Endodermal cell (in vitro differentiated cells): ENCODE data around the gene RGS17. TPM values are rescaled to one million over a fixed set of nuclear protein-coding genes. Genes with fewer than 3 reads are reported as not detected.

Experiments
- DNase-seq: peaks from one replicate; pipeline ENCODE4 v3.0.0-alpha.2; 2017
- H3K27ac ChIP-seq: 2 replicates; pipeline ENCODE4 v1.5.1; 2013; ENCODE audit warnings: mild to moderate bottlenecking, low read depth, low read length, moderate library complexity
- H3K27me3 ChIP-seq: 2 replicates; pipeline ENCODE4 v1.6.1; 2013; ENCODE audit warnings: mild to moderate bottlenecking, low read length, moderate library complexity; ENCODE audit not compliant: insufficient read depth, control insufficient read depth, poor library complexity, severe bottlenecking
- H3K36me3 ChIP-seq: 2 replicates; pipeline ENCODE4 v1.7.0; 2013; ENCODE audit warnings: mild to moderate bottlenecking, low read length, moderate library complexity; ENCODE audit not compliant: control insufficient read depth, insufficient read depth
- H3K4me1 ChIP-seq: one replicate; pipeline ENCODE4 v1.7.0; 2013; ENCODE audit warnings: low read length; ENCODE audit not compliant: control insufficient read depth, insufficient read depth
- H3K4me3 ChIP-seq: 2 replicates; pipeline ENCODE4 v1.5.1; 2013; ENCODE audit warnings: mild to moderate bottlenecking, low read length, moderate library complexity
- H3K9ac ChIP-seq: 2 replicates; pipeline ENCODE4 v1.6.1; 2013; ENCODE audit warnings: mild to moderate bottlenecking, low read length, moderate library complexity; ENCODE audit not compliant: poor library complexity, severe bottlenecking; ENCODE audit errors: extremely low read depth
- H3K9me3 ChIP-seq: 2 replicates; pipeline ENCODE4 v1.6.1; 2013; ENCODE audit warnings: mild to moderate bottlenecking, low read length, moderate library complexity; ENCODE audit not compliant: control insufficient read depth
- H3K27ac Mint-ChIP-seq: 2 replicates; pipeline ENCODE4 v1.8.0; 2020; ENCODE audit warnings: mixed read lengths
- H3K27me3 Mint-ChIP-seq: 2 replicates; pipeline ENCODE4 v1.8.0; 2021; ENCODE audit warnings: mild to moderate bottlenecking, mixed read lengths; ENCODE audit not compliant: insufficient read depth
- H3K36me3 Mint-ChIP-seq: 2 replicates; pipeline ENCODE4 v1.8.0; 2020; ENCODE audit warnings: low read depth, mixed read lengths
- H3K4me1 Mint-ChIP-seq: 2 replicates; pipeline ENCODE4 v1.8.0; 2020; ENCODE audit warnings: mixed read lengths
- H3K4me3 Mint-ChIP-seq: 2 replicates; pipeline ENCODE4 v1.8.0; 2020; ENCODE audit warnings: mild to moderate bottlenecking, moderate library complexity, mixed read lengths
- H3K9me3 Mint-ChIP-seq: 2 replicates; pipeline ENCODE4 v1.8.0; 2020; ENCODE audit warnings: mild to moderate bottlenecking, mixed read lengths
- CTCF ChIP-seq: fragments of 200-600 bp; sonication (generic); conservative IDR thresholded peaks from 2 replicates; pipeline ENCODE4 v1.5.0; 2021; ENCODE audit warnings: antibody characterized with exemption, mild to moderate bottlenecking
- WGBS, 2 experiments: methylation state at CpG; one replicate each; pipeline versions ENCODE4 v1.1.5 to v1.1.7; 2013; ENCODE audit warnings: missing lambda C conversion rate in 2 of 2, mixed read lengths in 1 of 2; ENCODE audit not compliant: insufficient coverage in 1 of 2, insufficient read length in 1 of 2; 5-methylcytosine and 5-hydroxymethylcytosine counted together
- total RNA-seq, 2 donors: library from RNA; stranded (reverse); fragmentation: NEBNext Ultra II Directional in 1 of 2; extraction: Animal tissue kit (Norgen Biotek cat#: 25700) in 1 of 2; gene quantifications; 2 replicates in 1 of 2; 3 replicates in 1 of 2; pipeline ENCODE4 v1.2.1, GENCODE V29; 2021

The RGS17 gene
- total RNA-seq, 2 donors from 2014 or later: 1.7 to 3.2 TPM

DNA sequence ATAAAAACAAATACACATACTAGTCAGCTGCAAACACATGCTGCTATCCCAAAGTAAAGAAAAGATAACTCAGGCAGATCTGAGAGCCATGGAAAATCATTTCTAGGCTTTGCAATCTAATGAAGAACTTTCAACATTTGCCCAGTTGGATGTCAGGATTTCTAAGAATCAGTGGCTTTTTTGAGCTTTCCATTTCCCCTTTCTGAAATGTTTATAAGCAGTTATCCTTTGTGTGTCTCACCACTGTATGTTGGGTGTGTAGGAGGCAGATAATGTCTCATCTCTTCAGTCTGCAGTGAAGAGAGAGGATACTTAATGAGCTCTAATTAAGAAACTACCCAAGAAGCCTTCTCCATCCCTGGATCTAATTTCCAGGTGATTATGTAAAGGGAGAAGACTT is 43.6 kb downstream of the RGS17 start:
- no peak overlapping the region for H3K27ac ChIP-seq
- no peaks in the 10 kb centered on the region for H3K4me1 ChIP-seq
- no peak for DNase-seq
- Mint-ChIP-seq H3K27me3 (no peaks in the 10 kb centered on the region), H3K36me3 (no peaks in the 10 kb centered on the region), H3K4me1 (peaks cover 5% of the 10 kb centered on the region), H3K4me3 (no peak overlapping the region), H3K27ac (no peak overlapping the region), H3K9me3 (no peaks in the 10 kb centered on the region)
- no peaks in the 10 kb centered on the region for H3K27me3 ChIP-seq
- no peaks in the 10 kb centered on the region for H3K9me3 ChIP-seq
- no peaks in the 10 kb centered on the region for H3K36me3 ChIP-seq
- TF ChIP-seq CTCF: no peak
- H3K4me3 ChIP-seq: no peak overlapping the region
- no peak overlapping the region for H3K9ac ChIP-seq

- Histone ChIP-seq H3K9me3 (no peaks in the 10 kb centered on the region), H3K27me3 (no peaks in the 10 kb centered on the region), H3K9ac (no peak overlapping the region), H3K27ac (no peak overlapping the region), H3K4me1 (no peaks in the 10 kb centered on the region), H3K36me3 (no peaks in the 10 kb centered on the region), H3K4me3 (no peak overlapping the region)
- peaks cover 3% of the 10 kb centered on the region for H3K9me3 Mint-ChIP-seq
- no peaks in the 10 kb centered on the region for H3K27me3 Mint-ChIP-seq
- H3K27ac Mint-ChIP-seq: no peak overlapping the region
- DNase-seq: no peak
- 87 to 100% methylated on average over 4 to 5 of the region's 5 CpGs for WGBS, 2 experiments
- H3K4me3 Mint-ChIP-seq: no peak overlapping the region
- H3K4me1 Mint-ChIP-seq: peaks cover 5% of the 10 kb centered on the region
- no peak for TF ChIP-seq CTCF
- no peaks in the 10 kb centered on the region for H3K36me3 Mint-ChIP-seq
These were observed 44.7 kb downstream of the RGS17 start for GRCh38 chr6:153086225-153086990.

DNA sequence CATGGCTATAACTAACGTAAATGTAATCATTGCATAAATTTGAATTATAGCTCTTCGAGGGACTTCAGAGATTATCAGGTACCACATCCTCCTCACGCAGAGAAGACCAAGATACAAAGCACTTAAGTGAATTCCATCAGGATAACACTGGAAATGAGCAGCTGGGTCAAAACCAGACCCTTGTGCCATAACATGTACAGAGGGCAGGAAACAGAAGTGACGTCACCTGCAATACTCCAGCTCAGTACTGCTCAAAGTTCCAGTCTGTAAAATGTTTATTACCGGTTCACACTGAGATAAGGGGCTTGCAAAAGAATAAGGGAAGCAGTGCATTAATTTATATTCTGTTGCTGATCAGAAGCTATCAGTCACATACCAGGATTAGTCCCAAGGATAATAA is 45.8 kb downstream of the RGS17 start:
- H3K27me3 ChIP-seq: no peaks in the 10 kb centered on the region
- no peak overlapping the region for H3K4me3 Mint-ChIP-seq
- H3K9me3 Mint-ChIP-seq: peaks cover 3% of the 10 kb centered on the region
- 87 to 100% methylated on average over 4 to 5 of the region's 5 CpGs for WGBS, 2 experiments
- TF ChIP-seq CTCF: no peak
- H3K36me3 Mint-ChIP-seq: no peaks in the 10 kb centered on the region
- H3K4me1 ChIP-seq: no peaks in the 10 kb centered on the region
- H3K4me1 Mint-ChIP-seq: peaks cover 5% of the 10 kb centered on the region
- H3K9ac ChIP-seq: no peak overlapping the region
- no peaks in the 10 kb centered on the region for H3K27me3 Mint-ChIP-seq
- H3K4me3 ChIP-seq: no peak overlapping the region
- no peak overlapping the region for H3K27ac ChIP-seq
- no peaks in the 10 kb centered on the region for H3K36me3 ChIP-seq
- DNase-seq: no peak
- H3K9me3 ChIP-seq: no peaks in the 10 kb centered on the region
- H3K27ac Mint-ChIP-seq: no peak overlapping the region
